Stimulated activated CD8-positive, alpha-beta memory T cell treated with anti-CD3 and anti-CD28 coated beads, Interleukin-4, amount 100 ng/mL, for 24 hours (primary cell): Measurements from ENCODE around the gene AKTIP.

ENCODE experiments used
- DNase-seq: peaks from one replicate; pipeline ENCODE4 v3.0.0-alpha.2; 2020; ENCODE audit warnings: low read depth

The AKTIP gene

DNA sequence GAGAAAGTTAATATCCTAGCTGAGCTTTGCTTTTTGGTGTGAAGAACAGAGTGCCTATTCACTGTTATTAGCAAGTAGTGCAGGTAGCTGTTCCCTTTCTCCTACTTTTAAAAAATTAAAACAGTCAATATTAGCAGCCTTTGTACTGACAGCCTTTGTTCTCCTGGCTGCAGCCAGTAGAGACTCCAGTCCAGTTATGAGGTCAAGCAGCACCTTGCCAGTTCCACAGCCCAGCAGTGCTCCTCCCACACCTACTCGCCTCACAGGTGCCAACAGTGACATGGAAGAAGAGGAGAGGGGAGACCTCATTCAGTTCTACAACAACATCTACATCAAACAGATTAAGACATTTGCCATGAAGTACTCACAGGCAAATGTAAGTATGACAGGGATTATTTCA, 22.6 kb downstream of the AKTIP start:
- DNase-seq = no peak

DNA sequence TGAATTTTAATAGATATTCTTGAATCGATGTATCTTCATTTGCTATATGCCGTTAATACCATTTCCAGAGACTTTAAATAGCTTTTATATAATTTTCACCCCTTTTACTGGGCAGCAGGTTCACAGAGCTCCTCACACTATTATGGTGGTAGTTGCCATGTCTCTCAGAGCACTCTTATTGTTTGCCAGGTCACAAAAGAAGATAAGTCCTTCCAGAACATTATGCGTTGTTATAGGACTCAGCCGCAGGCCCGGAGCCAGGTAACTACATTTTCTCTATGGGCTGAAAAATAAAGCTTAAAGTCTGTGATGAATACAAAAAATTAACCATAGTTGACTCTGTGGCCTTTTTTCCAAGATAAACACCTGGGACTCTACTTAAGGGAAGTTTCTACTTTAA, 24.0 kb downstream of the AKTIP start:
- no peak for DNase-seq

DNA sequence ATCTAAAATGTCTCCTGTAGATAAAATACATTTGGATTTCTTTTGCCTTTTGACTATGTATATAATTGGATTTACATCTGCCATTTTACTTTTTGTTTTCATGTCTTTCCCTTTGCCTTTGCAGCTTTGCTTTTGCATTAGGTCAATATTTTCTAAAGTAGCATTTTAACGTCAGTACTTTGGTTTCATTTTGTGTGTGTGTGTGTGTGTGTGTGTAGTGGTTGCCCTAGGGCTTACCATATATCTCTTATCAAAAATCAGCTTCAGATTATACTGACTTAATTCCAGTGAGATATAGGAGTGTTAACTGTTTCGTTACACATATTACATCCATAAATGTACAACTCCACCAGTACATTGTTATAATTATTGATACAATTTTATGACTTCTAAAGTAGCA, 26.1 kb downstream of the AKTIP start:
- DNase-seq = no peak

GRCh38 chr16:53465606-53466280, 37.3 kb downstream of the AKTIP start:
- DNase-seq = no peak

- DNase-seq = no peak
Measured at GRCh38 chr16:53458635-53459034, 44.4 kb downstream of the AKTIP start.

DNA sequence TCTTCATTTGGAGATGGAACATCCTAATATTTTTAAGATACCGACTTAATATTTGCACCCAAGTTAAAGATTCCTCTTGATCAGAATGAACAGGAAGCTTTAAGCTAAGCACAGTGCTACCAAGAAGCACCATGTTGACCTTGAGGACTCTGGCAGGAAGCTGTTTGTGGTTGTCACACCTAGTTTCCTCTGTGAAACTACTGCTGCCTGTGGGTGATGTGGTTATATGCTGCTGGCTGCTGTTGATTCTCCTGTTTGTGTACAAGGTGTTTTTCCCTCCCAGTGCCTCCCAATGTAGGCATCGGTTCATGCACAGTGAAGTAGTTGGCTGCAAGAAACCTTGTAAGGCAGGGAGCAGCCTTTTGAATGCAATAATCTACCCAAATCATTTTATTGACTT, 45.3 kb downstream of the AKTIP start:
- DNase-seq = peak; percentile 25

DNA sequence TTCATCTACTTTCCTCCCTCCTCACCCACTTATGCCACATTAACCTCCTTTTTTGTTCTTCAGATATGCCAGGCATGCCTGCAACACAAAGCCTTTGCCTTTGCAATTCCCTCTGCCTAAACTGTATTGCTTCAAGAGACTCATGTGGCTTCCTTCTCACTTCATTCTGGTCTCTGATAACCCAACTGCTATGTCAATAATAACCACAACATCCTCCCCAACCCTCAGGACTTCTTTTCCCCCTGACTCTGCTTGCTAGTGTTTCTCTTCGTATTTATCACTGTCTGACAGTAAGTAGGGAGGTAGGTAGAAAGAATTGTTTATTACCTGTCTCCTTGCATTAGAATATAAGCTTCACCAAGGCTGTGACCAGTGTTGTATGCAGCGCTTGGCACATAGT, 46.4 kb downstream of the AKTIP start:
- DNase-seq = no peak

- no peak for DNase-seq
Measured at GRCh38 chr16:53453928-53454327, 49.1 kb downstream of the AKTIP start.

- no peak for DNase-seq
Measured at GRCh38 chr16:53449816-53450517, 53.0 kb downstream of the AKTIP start.

- DNase-seq = no peak
Measured at GRCh38 chr16:53446090-53446489, 56.9 kb downstream of the AKTIP start.

DNA sequence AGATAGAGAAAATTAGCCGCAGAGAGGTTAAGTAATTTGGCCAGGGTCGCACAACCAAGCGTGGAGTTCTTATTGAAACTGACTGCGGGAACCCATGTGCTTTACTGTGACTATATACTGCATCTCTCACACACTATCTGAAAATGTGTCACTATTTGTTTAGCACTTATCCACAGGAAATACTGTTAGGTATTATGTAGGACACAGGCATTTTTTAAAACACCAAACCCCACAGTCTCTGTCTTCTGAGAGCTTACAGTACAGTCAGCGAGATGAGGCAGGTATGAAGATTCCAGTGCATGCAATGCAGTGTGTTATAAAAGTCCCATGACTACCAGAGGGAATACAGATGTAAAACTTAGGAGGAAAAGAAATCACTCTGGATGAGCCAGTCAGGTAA, 57.5 kb downstream of the AKTIP start:
- DNase-seq = no peak
